Stimulated activated naive CD8-positive, alpha-beta T cell treated with anti-CD3 and anti-CD28 coated beads, Interleukin-15, amount 100 ng/mL, for 72 hours (primary cell): ENCODE measurements around the gene ADGRL1.
A peak's percentile ranks its signal among the peaks of the same experiment; 100 is the strongest.

Source experiments
- ATAC-seq: fragments of 150-1000 bp; cut with Tn5 transposase; 2 replicates; pipeline ENCODE4 v1.10.0; 2021; ENCODE audit warnings: mild to moderate bottlenecking, moderate library complexity
- DNase-seq, 2 donors: peaks; one replicate each; pipeline ENCODE4 v3.0.0; 2021 to 2022
- H3K27ac Mint-ChIP-seq, 2 donors: one replicate each; pipeline ENCODE4 v1.8.0; 2022; ENCODE audit warnings: mild to moderate bottlenecking in 2 of 2, mixed read lengths in 2 of 2, moderate library complexity in 2 of 2
- H3K27me3 Mint-ChIP-seq: one replicate; pipeline ENCODE4 v1.8.0; 2022; ENCODE audit warnings: mixed read lengths
- H3K4me1 Mint-ChIP-seq: one replicate; pipeline ENCODE4 v1.8.0; 2022; ENCODE audit warnings: mild to moderate bottlenecking, mixed read lengths
- H3K4me3 Mint-ChIP-seq, 2 donors: one replicate each; pipeline ENCODE4 v1.8.0; 2022; ENCODE audit warnings: mild to moderate bottlenecking in 2 of 2, mixed read lengths in 2 of 2, moderate library complexity in 1 of 2
- H3K9me3 Mint-ChIP-seq, 2 donors: one replicate each; pipeline ENCODE4 v1.8.0; 2022; ENCODE audit warnings: mixed read lengths in 2 of 2

ADGRL1 gene

GRCh38 chr19:14122924-14123323 is 83.0 kb downstream of the ADGRL1 start:
- peaks cover 12% of the 10 kb centered on the region for H3K4me1 Mint-ChIP-seq
- DNase-seq, result no peak
- H3K27me3 Mint-ChIP-seq, result no peaks in the 10 kb centered on the region
- no peak overlapping the region for H3K27ac Mint-ChIP-seq
- H3K9me3 Mint-ChIP-seq, result no peaks in the 10 kb centered on the region
- no peak overlapping the region for H3K4me3 Mint-ChIP-seq
- ATAC-seq, result no peak

DNA sequence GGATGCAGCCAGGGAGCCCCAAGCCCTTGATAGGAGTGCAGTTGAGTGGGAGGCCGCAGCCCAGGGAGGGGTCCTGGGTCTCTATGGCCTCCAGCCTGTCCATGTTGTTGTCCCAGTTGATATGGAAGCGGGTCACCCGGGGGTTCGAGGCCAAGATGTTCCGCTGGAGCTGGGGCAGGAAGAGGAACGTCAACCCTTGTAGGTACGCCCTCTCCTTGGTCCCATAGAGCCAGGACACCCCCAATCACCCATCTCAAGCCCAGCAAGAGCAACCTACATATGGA is 85.5 kb downstream of the ADGRL1 start:
- ATAC-seq, result no peak
- Mint-ChIP-seq H3K27me3 (no peaks in the 10 kb centered on the region), H3K9me3 (no peaks in the 10 kb centered on the region), H3K27ac (no peak overlapping the region), H3K4me3 (no peak overlapping the region), H3K4me1 (peaks cover 28% of the 10 kb centered on the region)
- no peak for DNase-seq

DNA sequence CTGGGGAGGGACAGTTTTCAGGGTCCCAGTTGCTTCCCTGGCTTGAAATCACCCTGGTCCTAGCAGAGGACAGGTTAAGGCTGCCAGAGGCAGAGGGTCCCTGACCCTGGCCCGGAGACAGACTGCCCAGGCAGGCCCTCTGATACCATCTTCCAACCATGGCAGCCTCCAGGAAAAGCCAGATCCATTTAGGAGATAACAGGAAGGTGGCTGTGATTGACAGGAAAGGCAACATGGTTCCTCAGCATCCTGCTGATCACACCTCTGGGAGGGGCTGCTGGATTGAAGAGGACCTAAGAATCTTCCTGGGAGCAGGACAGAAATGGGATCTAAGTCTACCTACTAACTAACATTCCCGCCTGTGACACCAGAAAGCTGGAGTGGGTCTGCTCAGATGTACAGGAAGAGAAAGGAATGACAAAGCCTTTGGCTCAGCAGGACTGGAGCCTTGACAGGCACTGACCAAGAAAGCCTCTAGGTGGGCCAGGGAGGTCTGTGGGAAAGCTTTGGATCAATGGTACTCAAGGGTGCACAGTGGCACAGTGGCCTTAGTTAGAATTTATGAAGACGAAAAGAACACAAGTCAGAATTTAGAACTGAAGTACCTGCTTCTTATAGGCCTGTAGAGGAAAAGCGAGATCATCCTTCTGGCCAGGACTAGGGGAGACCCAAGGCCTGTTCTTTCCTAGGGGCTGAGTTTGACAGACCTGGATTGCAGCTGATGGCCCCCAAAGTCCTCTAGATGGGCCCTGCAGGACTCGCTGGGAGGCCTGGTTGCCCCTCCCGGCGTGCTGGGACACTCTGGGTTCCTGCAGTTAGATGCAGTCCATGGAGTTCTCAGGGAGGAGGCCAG is 86.1 kb downstream of the ADGRL1 start:
- Mint-ChIP-seq H3K4me3 (no peak overlapping the region), H3K9me3 (no peaks in the 10 kb centered on the region), H3K27ac (peak overlapping the region in 1 of 2 donors; percentile 69), H3K27me3 (no peaks in the 10 kb centered on the region), H3K4me1 (peaks cover 32% of the 10 kb centered on the region)
- DNase-seq, result no peak
- ATAC-seq, result no peak

- no peak overlapping the region for H3K27ac Mint-ChIP-seq
- H3K9me3 Mint-ChIP-seq, result no peaks in the 10 kb centered on the region
- H3K27me3 Mint-ChIP-seq, result no peaks in the 10 kb centered on the region
- H3K4me3 Mint-ChIP-seq, result peak overlapping the region; percentile 96 to 97
- H3K4me1 Mint-ChIP-seq, result peaks cover 40% of the 10 kb centered on the region
- ATAC-seq, result no peak
- no peak for DNase-seq
These were observed 86.8 kb downstream of the ADGRL1 start for GRCh38 chr19:14119146-14119545.

DNA sequence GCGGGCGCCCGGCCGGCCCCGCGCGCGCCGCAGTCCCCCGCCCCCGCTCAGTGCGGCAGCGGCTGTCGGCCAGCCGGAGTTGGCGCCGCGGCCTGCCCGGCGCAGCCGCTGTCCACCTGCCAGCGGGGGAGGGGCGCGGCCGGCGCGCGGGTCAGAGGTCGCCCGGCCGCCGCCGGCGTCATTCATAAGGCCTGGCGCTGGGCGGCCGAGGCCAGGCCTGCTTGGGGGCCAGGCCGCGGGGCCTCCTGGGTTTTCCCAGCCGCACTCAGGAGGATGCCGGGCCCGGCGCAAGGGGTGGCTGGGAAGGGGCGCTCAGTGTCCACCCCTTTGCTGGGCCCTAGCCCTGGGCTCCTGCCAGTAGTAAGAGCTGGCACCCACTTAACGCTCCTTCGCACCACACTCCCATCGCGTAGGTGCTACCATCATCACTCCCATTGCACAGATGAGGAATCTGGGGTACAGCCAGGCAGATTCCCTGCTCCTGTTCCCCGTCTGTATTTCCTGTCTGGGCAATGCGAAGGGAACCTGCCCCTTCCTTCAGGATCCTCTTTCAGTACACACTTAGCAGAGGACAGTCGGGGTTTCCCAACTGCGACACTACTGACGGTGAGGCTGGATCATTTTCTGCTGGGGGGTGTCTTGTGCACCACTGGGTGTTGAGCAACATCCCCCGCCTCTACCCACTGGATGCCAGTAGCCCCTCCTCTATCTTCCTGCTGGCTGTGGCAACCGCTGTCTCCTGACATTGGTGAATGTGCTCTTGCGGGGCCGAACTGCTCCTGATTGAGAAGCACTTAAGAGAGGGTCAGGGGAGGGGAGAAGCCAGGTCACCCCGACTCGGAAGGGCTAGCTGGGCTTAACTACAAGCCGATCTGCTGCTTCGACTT is 87.6 kb downstream of the ADGRL1 start:
- Mint-ChIP-seq H3K4me3 (peak overlapping the region; percentile 96 to 97), H3K4me1 (peaks cover 47% of the 10 kb centered on the region), H3K9me3 (no peaks in the 10 kb centered on the region), H3K27me3 (no peaks in the 10 kb centered on the region), H3K27ac (peak overlapping the region; percentile 84 to 96)
- ATAC-seq, result peak; percentile 1
- peak; percentile 26 to 43 for DNase-seq

DNA sequence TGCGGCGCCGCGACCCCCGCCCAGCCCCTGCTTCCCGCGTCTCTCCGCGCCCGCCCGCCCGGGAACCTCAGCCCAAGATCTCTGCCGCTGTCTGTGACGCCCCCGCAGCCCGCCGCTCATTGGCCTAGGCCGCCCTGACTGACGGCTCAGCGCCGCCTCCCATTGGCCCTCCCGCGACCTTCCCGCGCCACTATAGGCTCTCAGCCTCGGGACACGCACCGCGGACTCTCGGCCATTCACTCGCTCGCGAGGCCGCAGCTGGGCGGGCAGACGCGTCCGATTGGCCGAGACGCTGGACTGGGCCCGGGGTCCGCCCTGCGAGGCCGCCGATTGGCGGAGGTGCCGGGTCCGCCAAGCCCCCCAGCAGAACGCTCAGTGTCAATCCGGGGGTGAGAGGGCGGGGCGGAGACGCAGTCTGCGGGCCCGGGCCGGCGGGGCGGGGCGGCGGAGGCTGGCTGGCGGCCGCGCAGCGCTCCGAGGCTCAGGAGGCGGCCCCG is 88.3 kb downstream of the ADGRL1 start, which contains the start of gene PRKACA:
Gene PRKACA, minus strand, starts transcription at position 95 of the 497 bp plus-strand sequence. CDS start 215 bp downstream, outside the sequence.
- H3K4me3 Mint-ChIP-seq, result peak within 1 kb of the TSS; percentile 96 to 97
- ATAC-seq, result peak; percentile 95
- peaks cover 54% of the 10 kb centered on the region for H3K4me1 Mint-ChIP-seq
- H3K27me3 Mint-ChIP-seq, result no peaks in the 10 kb centered on the region
- H3K27ac Mint-ChIP-seq, result peak within 1 kb of the TSS; percentile 91 to 96
- DNase-seq, result peak; percentile 99 to 100
- no peaks in the 10 kb centered on the region for H3K9me3 Mint-ChIP-seq

DNA sequence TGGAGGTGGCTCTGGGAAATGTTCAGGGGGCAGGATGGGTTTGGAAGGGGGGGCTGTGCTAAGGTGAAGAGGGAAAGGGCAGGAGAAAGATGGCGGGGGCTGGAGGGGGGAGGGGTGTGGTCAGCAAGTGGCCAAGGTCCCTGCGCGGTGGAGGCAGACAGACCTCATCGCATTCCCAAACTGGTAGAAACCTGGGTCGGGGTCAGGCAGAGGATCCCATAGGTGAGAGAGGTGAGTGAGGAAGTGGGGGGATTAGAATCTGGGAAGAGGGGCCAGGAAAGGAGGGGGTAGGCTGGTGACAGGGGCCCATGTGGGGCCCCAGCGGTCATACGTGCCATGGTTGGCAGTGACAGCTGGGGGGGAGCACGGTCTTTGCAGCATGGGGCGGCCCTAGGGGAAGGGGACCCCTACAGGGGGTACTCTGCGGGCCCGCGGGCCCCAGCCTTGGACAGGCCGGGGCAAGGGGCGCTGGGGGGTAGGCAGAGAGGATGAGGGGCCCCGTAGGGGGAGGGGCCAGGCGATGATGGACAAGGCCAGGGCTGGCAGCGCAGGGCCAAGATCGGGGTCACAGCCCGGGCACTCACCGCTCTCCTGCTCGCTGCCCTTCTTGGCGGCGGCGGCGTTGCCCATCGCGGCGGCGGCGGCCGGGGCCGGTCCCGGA is 88.9 kb downstream of the ADGRL1 start:
- Mint-ChIP-seq H3K27ac (peak overlapping the region; percentile 90 to 91), H3K27me3 (no peaks in the 10 kb centered on the region), H3K4me3 (peak overlapping the region; percentile 90 to 92), H3K4me1 (peaks cover 61% of the 10 kb centered on the region), H3K9me3 (no peaks in the 10 kb centered on the region)
- DNase-seq (no peak), ATAC-seq (peak; percentile 16)

- no peaks in the 10 kb centered on the region for H3K9me3 Mint-ChIP-seq
- ATAC-seq, result no peak
- peak overlapping the region; percentile 90 to 92 for H3K4me3 Mint-ChIP-seq
- peaks cover 66% of the 10 kb centered on the region for H3K4me1 Mint-ChIP-seq
- H3K27me3 Mint-ChIP-seq, result no peaks in the 10 kb centered on the region
- no peak for DNase-seq
- peak overlapping the region; percentile 90 to 91 for H3K27ac Mint-ChIP-seq
These were observed 89.4 kb downstream of the ADGRL1 start for GRCh38 chr19:14116525-14116917.

DNA sequence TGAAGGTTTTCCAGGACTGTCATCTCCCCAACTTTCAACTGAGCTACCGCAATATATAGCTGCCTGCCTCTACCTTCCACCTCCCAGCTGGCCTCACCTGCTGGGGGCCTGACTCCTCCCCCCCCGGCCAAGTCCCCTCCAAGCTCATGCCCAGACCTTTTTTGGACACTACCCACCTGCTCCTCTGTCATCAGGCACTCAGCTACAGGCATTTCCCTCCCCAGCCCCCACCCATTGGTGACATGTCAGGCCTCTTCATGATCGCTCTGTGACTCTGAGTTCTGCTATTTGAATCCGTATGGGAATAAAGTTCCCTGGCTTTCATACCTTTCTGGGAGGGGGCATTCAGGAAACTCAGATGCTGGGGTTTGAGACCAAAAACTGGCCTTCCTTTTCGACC is 90.2 kb downstream of the ADGRL1 start:
- peak overlapping the region; percentile 90 to 92 for H3K4me3 Mint-ChIP-seq
- peaks cover 69% of the 10 kb centered on the region for H3K4me1 Mint-ChIP-seq
- H3K27ac Mint-ChIP-seq, result no peak overlapping the region
- no peaks in the 10 kb centered on the region for H3K27me3 Mint-ChIP-seq
- DNase-seq, result no peak
- no peak for ATAC-seq
- no peaks in the 10 kb centered on the region for H3K9me3 Mint-ChIP-seq

DNA sequence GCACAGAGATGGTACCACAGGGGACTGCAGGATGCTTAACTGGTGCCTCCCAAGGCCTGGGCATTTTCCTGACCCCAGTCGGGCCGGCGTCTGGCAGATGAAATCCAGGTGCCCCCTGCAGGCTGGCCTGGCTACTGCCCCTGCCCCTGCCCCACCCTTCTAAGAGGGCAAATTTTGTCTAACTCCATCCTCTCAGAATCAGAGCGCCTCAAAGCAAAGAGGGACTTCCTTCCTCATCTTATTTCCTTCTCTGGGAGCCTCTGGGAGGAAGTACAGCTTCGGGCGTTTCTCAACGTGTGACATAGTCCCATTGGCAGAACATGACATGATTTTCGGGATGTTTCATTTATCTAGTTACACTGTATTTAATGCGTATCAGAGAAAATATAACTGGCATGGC is 91.1 kb downstream of the ADGRL1 start:
- no peaks in the 10 kb centered on the region for H3K9me3 Mint-ChIP-seq
- ATAC-seq, result no peak
- peaks cover 73% of the 10 kb centered on the region for H3K4me1 Mint-ChIP-seq

GRCh38 chr19:14114439-14114838 is 91.5 kb downstream of the ADGRL1 start:
- Mint-ChIP-seq H3K4me3 (no peak overlapping the region), H3K27me3 (no peaks in the 10 kb centered on the region), H3K27ac (no peak overlapping the region), H3K9me3 (no peaks in the 10 kb centered on the region), H3K4me1 (peaks cover 73% of the 10 kb centered on the region)
- DNase-seq (no peak), ATAC-seq (no peak)

More for the DNA sequence above, 91.1 kb downstream of the ADGRL1 start:
- DNase-seq, result peak; percentile 50 to 61
- Mint-ChIP-seq H3K27me3 (no peaks in the 10 kb centered on the region), H3K4me3 (no peak overlapping the region), H3K27ac (no peak overlapping the region)

DNA sequence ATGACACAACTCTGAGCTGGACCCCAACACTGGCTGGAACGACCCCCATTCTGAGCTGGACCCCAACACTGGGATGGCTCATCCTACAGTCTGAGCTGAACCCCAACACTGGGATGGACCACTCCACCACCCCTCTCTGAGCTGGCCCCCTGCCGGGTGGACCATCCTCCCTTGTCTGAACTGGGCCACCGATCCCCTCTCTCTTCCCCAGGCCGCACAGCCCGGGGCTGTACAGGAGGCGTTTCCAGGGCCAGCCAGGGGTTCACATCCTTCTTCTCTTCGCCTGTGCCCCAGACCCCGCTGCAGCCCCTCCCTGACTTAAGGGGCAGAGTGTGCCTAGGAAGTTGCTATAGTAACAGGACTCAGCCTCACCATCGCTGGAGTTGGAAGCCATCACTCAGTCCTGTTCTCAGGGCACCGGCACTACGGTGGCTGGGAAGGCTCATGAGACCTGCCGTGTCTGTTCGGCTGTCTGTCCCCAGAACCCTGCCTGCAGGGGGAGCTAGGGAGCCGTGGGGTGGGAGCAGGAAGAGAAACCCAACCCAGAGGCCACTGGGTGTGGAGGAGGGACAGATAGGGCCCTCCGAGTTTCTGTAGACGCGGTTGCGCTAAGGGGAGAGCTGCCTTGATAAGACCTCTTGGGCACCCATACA is 92.1 kb downstream of the ADGRL1 start:
- H3K27ac Mint-ChIP-seq, result no peak overlapping the region
- H3K4me3 Mint-ChIP-seq, result peak overlapping the region; percentile 11 to 53
- peaks cover 69% of the 10 kb centered on the region for H3K4me1 Mint-ChIP-seq
- no peaks in the 10 kb centered on the region for H3K27me3 Mint-ChIP-seq
- H3K9me3 Mint-ChIP-seq, result no peaks in the 10 kb centered on the region
- ATAC-seq, result no peak
- DNase-seq, result peak; percentile 39 to 51

DNA sequence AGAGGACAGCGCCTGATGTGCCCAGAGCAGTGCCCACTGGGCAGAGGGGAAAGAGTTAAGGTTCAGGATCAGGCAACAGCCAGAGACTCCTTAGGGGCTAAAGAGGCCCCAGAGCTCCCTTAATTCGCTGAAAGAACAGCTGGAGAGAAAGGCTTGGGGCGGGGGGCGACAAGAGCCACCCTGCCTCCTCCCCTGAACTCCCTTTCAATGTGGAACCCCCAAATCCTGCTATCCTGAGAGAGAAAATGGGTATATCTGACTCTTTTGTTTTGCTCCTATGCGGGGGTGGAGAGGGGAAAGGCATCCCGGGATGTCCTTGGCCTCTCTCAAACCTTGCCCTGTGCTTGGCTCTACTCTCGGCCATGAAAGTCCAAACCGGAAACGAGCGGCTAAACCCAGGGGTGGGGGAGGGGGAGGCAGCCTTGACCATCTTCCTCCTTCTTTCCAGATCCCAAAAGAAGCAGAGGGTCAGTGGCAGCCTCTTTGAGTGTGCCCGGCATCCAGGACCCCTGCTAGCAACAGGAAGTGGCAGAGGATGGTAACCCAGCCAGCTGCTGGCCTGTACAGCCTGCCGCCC is 93.1 kb downstream of the ADGRL1 start:
- Mint-ChIP-seq H3K27ac (no peak overlapping the region), H3K9me3 (no peaks in the 10 kb centered on the region), H3K4me3 (peak overlapping the region; percentile 1 to 29), H3K27me3 (no peaks in the 10 kb centered on the region), H3K4me1 (peaks cover 61% of the 10 kb centered on the region)
- DNase-seq (no peak), ATAC-seq (no peak)

- Mint-ChIP-seq H3K9me3 (no peaks in the 10 kb centered on the region), H3K4me1 (peaks cover 61% of the 10 kb centered on the region), H3K27ac (no peak overlapping the region), H3K4me3 (peak overlapping the region; percentile 1 to 29), H3K27me3 (no peaks in the 10 kb centered on the region)
- ATAC-seq, result no peak
- DNase-seq, result no peak
These were observed 93.7 kb downstream of the ADGRL1 start for GRCh38 chr19:14112051-14112808.
